B cell (primary cell): ENCODE results near the gene CAMTA1. TPM values are rescaled to one million over a fixed set of nuclear protein-coding genes. Genes with fewer than 3 reads are reported as not detected.

Source experiments
- ATAC-seq: fragments of 200-7000 bp; cut with Tn5 transposase; one replicate; pipeline ENCODE4 v1.10.0; 2021; ENCODE audit warnings: low read depth, mild to moderate bottlenecking, moderate number of reproducible peaks, moderate library complexity
- CTCF ChIA-PET: fragments of 350-600 bp; sonication (Branson Sonifier 250); formaldehyde crosslinking; loops from one replicate; lab custom pipeline; 2021; ENCODE audit warnings: antibody characterized with exemption, inconsistent platforms; lab: Charles Lee
- POLR2A ChIA-PET: fragments of 350-600 bp; sonication (Branson Sonifier 250); formaldehyde crosslinking; loops from one replicate; lab custom pipeline; 2021; ENCODE audit warnings: antibody characterized with exemption; lab: Charles Lee
- DNase-seq: peaks from one replicate; pipeline ENCODE4 v3.0.0; 2013
- H2AFZ ChIP-seq: 2 replicates; pipeline ENCODE4 v1.6.1; 2012; ENCODE audit warnings: mild to moderate bottlenecking, low read depth, low read length; ENCODE audit not compliant: insufficient read depth, poor library complexity, severe bottlenecking
- H3K27ac ChIP-seq, 2 donors: 1 replicate in 1 of 2; 2 replicates in 1 of 2; pipeline ENCODE4 v1.5.1; 2012 to 2013; ENCODE audit warnings: low read length in 2 of 2, mild to moderate bottlenecking in 2 of 2, moderate library complexity in 1 of 2
- H3K27me3 ChIP-seq, 4 experiments: fragments of 200-600 bp in 1 of 4; sonication (generic) in 1 of 4; replicated peaks in 1 of 4; 1 replicate in 2 of 4; 2 replicates in 2 of 4; pipeline versions ENCODE4 v1.6.1 to v1.7.0; 2013 to 2016; ENCODE audit warnings: low read length in 3 of 4, mild to moderate bottlenecking in 2 of 4, mixed read lengths in 1 of 4, moderate library complexity in 1 of 4; ENCODE audit not compliant: insufficient read depth in 4 of 4, control insufficient read depth in 3 of 4; ENCODE audit errors: control extremely low read depth in 1 of 4
- H3K36me3 ChIP-seq, 2 experiments: replicated peaks in 1 of 2; 1 replicate in 1 of 2; 2 replicates in 1 of 2; pipeline versions ENCODE4 v1.6.1 to v1.7.1; 2013; ENCODE audit warnings: low read length in 1 of 2; ENCODE audit not compliant: insufficient read depth in 2 of 2, control insufficient read depth in 1 of 2; ENCODE audit errors: control extremely low read depth in 1 of 2, extremely low read depth in 1 of 2
- H3K4me1 ChIP-seq, 2 donors: fragments of 200-600 bp in 1 of 2; sonication (generic) in 1 of 2; 1 replicate in 1 of 2; 2 replicates in 1 of 2; pipeline versions ENCODE4 v1.5.1 to v1.6.1; 2013 to 2017; ENCODE audit warnings: low read length in 2 of 2; ENCODE audit not compliant: control insufficient read depth in 2 of 2, insufficient read depth in 2 of 2
- H3K4me2 ChIP-seq: replicated peaks from 2 replicates; pipeline ENCODE3; 2012; ENCODE audit warnings: mild to moderate bottlenecking, low read depth, low read length; ENCODE audit not compliant: poor library complexity, severe bottlenecking
- H3K4me3 ChIP-seq, 5 experiments: fragments of 200-600 bp in 1 of 5; sonication (generic) in 1 of 5; 1 replicate in 3 of 5; 2 replicates in 2 of 5; pipeline versions ENCODE4 v1.5.1 to v1.7.0; 2011 to 2016; ENCODE audit warnings: low read length in 4 of 5, mild to moderate bottlenecking in 4 of 5, low read depth in 2 of 5, control low read depth in 1 of 5, moderate library complexity in 1 of 5; ENCODE audit not compliant: insufficient read depth in 1 of 5; ENCODE audit errors: control extremely low read depth in 1 of 5, extremely low read depth in 1 of 5
- H3K79me2 ChIP-seq: fragments of 200-600 bp; sonication (generic); one replicate; pipeline ENCODE4 v1.6.0; 2016; ENCODE audit warnings: low read length; ENCODE audit not compliant: control insufficient read depth, insufficient read depth
- H3K9ac ChIP-seq: fragments of 200-600 bp; sonication (generic); 2 replicates; pipeline ENCODE4 v1.6.1; 2017; ENCODE audit warnings: mild to moderate bottlenecking, low read length, moderate library complexity
- H3K9me3 ChIP-seq, 3 donors: one replicate each; pipeline versions ENCODE4 v1.6.1 to v1.7.1; 2013; ENCODE audit warnings: low read length in 2 of 3; ENCODE audit not compliant: control insufficient read depth in 2 of 3, insufficient read depth in 1 of 3; ENCODE audit errors: control extremely low read depth in 1 of 3
- H4K20me1 ChIP-seq: 2 replicates; pipeline ENCODE4 v1.6.0; 2012; ENCODE audit warnings: mild to moderate bottlenecking, low read length; ENCODE audit not compliant: insufficient read depth, control insufficient read depth, poor library complexity, severe bottlenecking
- H3K27ac Mint-ChIP-seq: one replicate; pipeline ENCODE4 v1.8.0; 2021; ENCODE audit warnings: mixed read lengths
- H3K27me3 Mint-ChIP-seq: one replicate; pipeline ENCODE4 v1.8.0; 2021; ENCODE audit warnings: mixed read lengths
- H3K4me1 Mint-ChIP-seq: one replicate; pipeline ENCODE4 v1.8.0; 2021; ENCODE audit warnings: mixed read lengths
- H3K4me3 Mint-ChIP-seq: one replicate; pipeline ENCODE4 v1.8.0; 2021; ENCODE audit warnings: mixed read lengths
- H3K9me3 Mint-ChIP-seq: one replicate; pipeline ENCODE4 v1.8.0; 2022; ENCODE audit warnings: mixed read lengths; ENCODE audit not compliant: insufficient read depth
- EZH2 ChIP-seq: IDR thresholded peaks from 2 replicates; pipeline ENCODE4 v1.6.1; 2012; ENCODE audit warnings: borderline replicate concordance, low read depth, mild to moderate bottlenecking, moderate library complexity, low read length; ENCODE audit not compliant: insufficient read depth, poor library complexity, severe bottlenecking
- WGBS: methylation state at CpG from one replicate; pipeline ENCODE4 v1.1.5; 2013; ENCODE audit warnings: missing lambda C conversion rate; ENCODE audit not compliant: insufficient coverage; 5-methylcytosine and 5-hydroxymethylcytosine counted together
- intact Hi-C: fragments of 100-400 bp; cut with micrococcal nuclease; formaldehyde crosslinking; loops from one replicate; pipeline ENCODE4 v1.10.0; 2022
- polyA plus RNA-seq: library from polyadenylated mRNA; depleted of rRNA; stranded (reverse); fragments of >200 nt; gene quantifications from 2 replicates; pipeline ENCODE4 v1.2.3, GENCODE V29; 2012
- total RNA-seq, 2 donors: library from RNA; stranded (reverse); fragments of 120-200 nt in 1 of 2; gene quantifications; 1 replicate in 1 of 2; 2 replicates in 1 of 2; pipeline versions ENCODE4 v1.2.3 to v1.2.4, GENCODE V29; 2013 to 2022
- TF ChIP-seq, protein P1 (sequence below): fragments of 200-600 bp; IDR thresholded peaks from one replicate; pipeline ENCODE4 v1.8.0; 2022; ENCODE audit warnings: antibody characterized with exemption, mild to moderate bottlenecking

CAMTA1 gene
- total and polyA plus RNA-seq, 2 donors (not counting 1 experiment from before 2014, with no cell fraction given) = 42.2 to 45.7 TPM

DNA sequence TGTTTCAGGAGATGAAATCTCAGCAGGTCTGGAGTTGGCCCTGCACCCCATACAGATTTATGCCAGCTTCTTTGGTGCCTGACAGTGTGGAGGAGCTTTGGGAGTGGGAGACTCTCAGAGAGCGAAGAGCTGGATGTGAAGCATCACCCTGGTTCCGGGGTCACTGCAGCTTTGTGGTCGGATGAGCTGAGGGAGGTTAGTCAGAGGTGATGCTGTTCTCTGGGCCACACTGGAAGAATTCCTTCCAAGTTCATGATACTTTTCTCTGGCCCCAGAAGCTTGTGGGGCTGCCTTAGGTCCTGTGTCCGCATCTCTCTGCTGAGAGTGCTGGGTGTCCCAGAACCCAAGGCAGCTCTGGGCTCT is 467.8 kb downstream of the CAMTA1 start:
- H3K27me3 Mint-ChIP-seq = peaks cover 18% of the 10 kb centered on the region
- no peak overlapping the region for H3K27ac Mint-ChIP-seq
- no peak for DNase-seq

DNA sequence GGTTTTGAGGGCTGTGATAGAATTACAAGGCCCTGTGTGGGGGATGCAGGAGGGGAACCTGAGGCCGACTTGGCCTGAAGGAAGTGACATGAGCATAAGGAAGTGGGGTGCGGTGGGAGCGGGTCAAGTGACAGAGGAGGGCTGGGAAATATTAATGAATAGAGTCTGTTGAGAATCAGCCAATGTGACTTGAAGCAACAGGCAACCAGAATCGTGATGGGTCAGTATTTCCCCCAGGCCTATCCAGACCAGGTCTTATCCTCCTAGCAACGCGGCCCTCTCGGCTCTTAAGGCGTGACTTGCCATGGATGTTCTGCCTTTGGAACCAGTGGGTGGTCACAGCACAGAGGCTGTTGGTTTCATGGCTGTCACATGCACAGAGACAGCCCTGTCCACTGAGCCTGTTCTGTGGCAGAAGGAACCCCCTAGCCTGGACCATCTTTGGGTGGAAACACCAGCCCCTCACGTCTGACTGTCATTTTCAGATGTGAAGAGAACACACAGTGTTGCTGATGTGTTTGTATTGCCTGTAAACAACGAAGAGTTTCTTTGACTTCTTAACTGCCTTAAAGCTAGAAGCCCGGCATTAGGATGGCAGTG is 468.8 kb downstream of the CAMTA1 start:
- Histone ChIP-seq H3K79me2 (no peaks in the 10 kb centered on the region), H3K4me2 (no peak overlapping the region), H3K9me3 (no peaks in the 10 kb centered on the region), H3K27me3 (no peaks in the 10 kb centered on the region), H4K20me1 (no peaks in the 10 kb centered on the region), H3K9ac (no peak overlapping the region), H3K4me3 (no peak overlapping the region), H3K36me3 (no peaks in the 10 kb centered on the region), H2AFZ (no peak overlapping the region), H3K4me1 (no peaks in the 10 kb centered on the region), H3K27ac (no peak overlapping the region)
- intact Hi-C loops = no loop called here
- TF ChIP-seq EZH2 = no peak
- TF ChIP-seq, protein P1, sequence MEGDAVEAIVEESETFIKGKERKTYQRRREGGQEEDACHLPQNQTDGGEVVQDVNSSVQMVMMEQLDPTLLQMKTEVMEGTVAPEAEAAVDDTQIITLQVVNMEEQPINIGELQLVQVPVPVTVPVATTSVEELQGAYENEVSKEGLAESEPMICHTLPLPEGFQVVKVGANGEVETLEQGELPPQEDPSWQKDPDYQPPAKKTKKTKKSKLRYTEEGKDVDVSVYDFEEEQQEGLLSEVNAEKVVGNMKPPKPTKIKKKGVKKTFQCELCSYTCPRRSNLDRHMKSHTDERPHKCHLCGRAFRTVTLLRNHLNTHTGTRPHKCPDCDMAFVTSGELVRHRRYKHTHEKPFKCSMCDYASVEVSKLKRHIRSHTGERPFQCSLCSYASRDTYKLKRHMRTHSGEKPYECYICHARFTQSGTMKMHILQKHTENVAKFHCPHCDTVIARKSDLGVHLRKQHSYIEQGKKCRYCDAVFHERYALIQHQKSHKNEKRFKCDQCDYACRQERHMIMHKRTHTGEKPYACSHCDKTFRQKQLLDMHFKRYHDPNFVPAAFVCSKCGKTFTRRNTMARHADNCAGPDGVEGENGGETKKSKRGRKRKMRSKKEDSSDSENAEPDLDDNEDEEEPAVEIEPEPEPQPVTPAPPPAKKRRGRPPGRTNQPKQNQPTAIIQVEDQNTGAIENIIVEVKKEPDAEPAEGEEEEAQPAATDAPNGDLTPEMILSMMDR = no peak
- ChIA-PET POLR2A (no interaction called here), CTCF (no interaction called here)
- Mint-ChIP-seq H3K9me3 (no peaks in the 10 kb centered on the region), H3K27me3 (peaks cover 18% of the 10 kb centered on the region), H3K4me1 (no peaks in the 10 kb centered on the region), H3K4me3 (no peak overlapping the region), H3K27ac (no peak overlapping the region)
- 91% methylated on average over 7 of the region's 11 CpGs for WGBS
- ATAC-seq = no peak
- no peak for DNase-seq

More for the DNA sequence above, 467.8 kb downstream of the CAMTA1 start:
- H3K9me3 Mint-ChIP-seq = no peaks in the 10 kb centered on the region
- Histone ChIP-seq H3K36me3 (no peaks in the 10 kb centered on the region), H3K79me2 (no peaks in the 10 kb centered on the region), H3K9me3 (no peaks in the 10 kb centered on the region), H3K4me2 (no peak overlapping the region), H2AFZ (no peak overlapping the region), H3K27ac (no peak overlapping the region), H3K4me1 (no peaks in the 10 kb centered on the region), H3K27me3 (no peaks in the 10 kb centered on the region), H3K9ac (no peak overlapping the region), H3K4me3 (no peak overlapping the region), H4K20me1 (no peaks in the 10 kb centered on the region)
- ATAC-seq = no peak
- TF ChIP-seq EZH2 = no peak
- TF ChIP-seq, protein P1 = no peak
- H3K4me3 Mint-ChIP-seq = no peak overlapping the region
- WGBS = 100% methylated on average over 3 of the region's 4 CpGs
- no peaks in the 10 kb centered on the region for H3K4me1 Mint-ChIP-seq
- intact Hi-C loops = no loop called here
- CTCF ChIA-PET = no interaction called here
- POLR2A ChIA-PET = no interaction called here
